Lower leg skin (tissue), 3 donors: ENCODE measurements around the gene EYS.

Experiments used
- POLR2A ChIP-seq, 2 donors: fragments of 450-650 bp; IDR thresholded peaks; one replicate each; pipeline ENCODE4 v1.6.1; 2016 to 2017; ENCODE audit warnings: antibody characterized with exemption in 2 of 2, mild to moderate bottlenecking in 1 of 2, moderate library complexity in 1 of 2
- TF ChIP-seq, protein P1 (sequence below), 3 donors: fragments of 450-650 bp; IDR thresholded peaks; one replicate each; pipeline ENCODE4 v1.5.1; 2016; ENCODE audit warnings: antibody characterized with exemption in 3 of 3, mild to moderate bottlenecking in 3 of 3, moderate library complexity in 2 of 3

DNA sequence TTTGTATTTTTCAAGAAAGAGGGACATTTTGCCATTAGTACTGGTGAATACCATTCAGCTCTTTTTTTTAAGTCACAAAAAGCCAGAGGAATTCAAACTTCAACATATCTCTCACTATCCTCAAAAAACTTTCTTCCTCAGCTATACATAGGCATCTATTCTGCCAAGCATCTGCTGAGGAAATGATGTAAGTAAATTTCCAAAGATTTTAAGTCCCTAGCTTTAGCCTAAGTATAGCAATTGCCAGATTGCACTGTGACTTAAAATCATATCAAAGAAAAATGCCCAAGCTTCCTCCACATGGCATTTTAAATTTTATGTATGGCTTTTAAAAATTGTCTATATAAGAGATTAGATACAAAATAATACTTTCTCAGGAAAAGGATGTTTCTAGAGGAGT is 237.4 kb downstream of the EYS start:
- TF ChIP-seq, protein P1, sequence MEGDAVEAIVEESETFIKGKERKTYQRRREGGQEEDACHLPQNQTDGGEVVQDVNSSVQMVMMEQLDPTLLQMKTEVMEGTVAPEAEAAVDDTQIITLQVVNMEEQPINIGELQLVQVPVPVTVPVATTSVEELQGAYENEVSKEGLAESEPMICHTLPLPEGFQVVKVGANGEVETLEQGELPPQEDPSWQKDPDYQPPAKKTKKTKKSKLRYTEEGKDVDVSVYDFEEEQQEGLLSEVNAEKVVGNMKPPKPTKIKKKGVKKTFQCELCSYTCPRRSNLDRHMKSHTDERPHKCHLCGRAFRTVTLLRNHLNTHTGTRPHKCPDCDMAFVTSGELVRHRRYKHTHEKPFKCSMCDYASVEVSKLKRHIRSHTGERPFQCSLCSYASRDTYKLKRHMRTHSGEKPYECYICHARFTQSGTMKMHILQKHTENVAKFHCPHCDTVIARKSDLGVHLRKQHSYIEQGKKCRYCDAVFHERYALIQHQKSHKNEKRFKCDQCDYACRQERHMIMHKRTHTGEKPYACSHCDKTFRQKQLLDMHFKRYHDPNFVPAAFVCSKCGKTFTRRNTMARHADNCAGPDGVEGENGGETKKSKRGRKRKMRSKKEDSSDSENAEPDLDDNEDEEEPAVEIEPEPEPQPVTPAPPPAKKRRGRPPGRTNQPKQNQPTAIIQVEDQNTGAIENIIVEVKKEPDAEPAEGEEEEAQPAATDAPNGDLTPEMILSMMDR (IDR thresholded peaks at IDR 0.05): no peak
- no peak for TF ChIP-seq POLR2A (IDR thresholded peaks at IDR 0.05)
